HUDEP-2 (cell line): ENCODE measurements around the gene CCER1.

Source experiments
- DNase-seq, 76 experiments: peaks; one replicate each; lab custom pipeline; 2025; ENCODE audit not compliant: unreplicated experiment in 76 of 76; lab: John Stamatoyannopoulos, UW

Gene CCER1

DNA sequence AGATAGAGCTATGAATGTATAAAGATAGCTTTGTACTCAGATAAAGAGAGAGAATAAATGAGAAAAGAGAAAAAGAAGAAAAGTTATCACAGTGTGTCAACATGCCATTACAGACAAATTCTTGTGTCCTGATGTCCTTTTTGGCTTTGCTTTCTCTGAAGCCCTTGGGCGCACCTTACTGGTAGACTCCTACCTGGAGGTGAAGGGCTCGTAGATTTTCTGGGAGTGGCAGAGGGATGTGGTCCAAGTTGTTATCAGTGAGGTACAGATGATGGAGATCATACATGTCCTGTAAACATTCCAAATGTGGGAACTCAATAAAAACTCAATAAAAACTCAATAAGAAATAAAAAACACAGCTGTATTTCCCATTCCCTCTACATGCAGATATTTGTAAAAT is 14.9 kb upstream of the CCER1 start:
- no peak for DNase-seq

DNA sequence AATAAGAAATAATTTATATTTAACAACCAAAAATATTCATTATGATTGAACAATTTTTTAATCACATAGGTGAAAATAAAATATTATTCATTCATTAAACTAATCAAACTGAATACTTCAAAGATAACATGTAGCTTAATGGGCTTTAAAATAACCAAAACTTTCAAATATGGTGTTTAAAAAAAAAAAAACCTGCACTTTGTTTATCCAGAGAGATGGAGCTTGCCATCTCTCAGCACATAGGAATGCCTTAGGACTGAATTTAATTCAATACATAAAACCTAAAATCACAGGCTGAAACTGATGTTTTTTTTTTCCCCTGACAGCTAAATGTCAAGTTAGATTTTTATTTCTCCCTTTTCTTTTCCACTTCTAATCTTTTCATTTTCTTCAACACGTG is 14.4 kb upstream of the CCER1 start:
- no peak for DNase-seq

DNA sequence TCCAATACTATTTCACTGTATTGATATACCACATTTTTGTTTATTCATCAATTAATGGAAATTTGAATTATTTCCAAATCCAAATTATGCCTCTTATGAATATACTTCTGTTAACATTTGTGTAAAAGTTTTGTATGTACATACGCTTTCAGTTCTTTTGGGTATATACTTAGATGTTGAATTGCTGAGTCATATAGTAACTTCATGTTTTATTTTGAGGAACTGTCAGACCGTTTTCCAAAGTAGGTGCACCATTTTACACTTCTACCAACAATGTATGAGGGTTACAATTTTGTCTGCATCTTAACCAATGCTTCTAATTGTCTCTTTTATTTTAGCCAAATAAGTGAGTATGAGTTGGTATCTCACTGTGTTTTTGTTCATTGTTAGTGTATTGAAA is 10.2 kb upstream of the CCER1 start:
- no peak for DNase-seq

DNA sequence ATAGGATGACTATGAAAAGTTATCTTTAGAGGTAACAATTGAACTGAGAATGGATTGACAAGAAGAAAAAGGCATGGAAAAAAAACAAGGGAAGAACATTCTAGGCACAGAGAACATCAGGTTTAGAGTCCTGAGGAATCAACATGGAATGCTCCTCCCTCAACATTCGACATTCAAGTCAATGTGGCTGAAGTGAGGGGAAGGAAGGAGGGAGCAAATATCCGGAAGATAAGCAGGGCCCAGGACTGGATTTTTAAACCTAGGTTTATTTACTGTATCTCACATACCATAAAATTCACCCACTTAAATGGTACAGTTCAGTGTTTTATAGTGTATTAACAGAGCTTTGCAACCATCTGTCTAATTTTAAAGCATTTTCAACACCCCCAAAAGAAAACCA is 9.6 kb upstream of the CCER1 start:
- no peak for DNase-seq

DNA sequence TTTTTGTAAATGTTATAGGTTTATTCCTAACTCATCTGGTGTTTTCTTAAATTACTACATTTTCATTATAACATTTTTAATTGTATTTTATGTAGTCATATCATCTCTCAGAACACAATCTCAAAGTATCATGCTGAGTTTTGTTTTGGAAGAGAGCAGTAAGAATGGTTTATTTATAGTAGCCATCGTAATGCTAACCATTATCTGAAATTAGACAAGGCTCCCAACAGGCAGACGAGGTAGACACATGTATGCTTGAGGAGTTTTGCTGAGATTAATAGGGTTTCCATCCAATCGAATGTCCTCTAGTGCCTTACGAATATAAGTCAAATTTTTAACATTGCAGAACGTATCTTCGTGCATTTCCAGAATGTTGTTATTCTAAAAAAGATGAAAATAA is 9.0 kb upstream of the CCER1 start:
- no peak for DNase-seq

DNA sequence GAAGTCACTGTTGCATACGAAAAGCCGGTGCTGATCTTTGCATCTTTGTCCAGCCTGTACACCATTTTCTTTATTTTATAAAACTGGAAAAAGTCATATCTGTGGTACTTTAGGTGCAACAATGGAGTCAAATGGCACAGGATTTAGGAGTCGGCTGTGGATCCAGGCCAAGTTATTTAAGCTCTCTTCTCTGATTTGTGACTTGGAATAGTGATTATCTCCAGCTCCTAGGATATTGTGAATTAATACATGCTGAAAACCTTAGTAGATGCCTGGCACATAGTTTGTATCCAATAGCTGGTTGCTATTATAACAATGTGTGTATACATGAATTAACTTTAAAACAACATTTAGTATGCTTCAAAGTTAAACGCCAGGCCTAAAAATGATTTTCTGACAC is 6.2 kb upstream of the CCER1 start:
- no peak for DNase-seq

GRCh38 chr12:90959538-90960139 is 4.7 kb upstream of the CCER1 start:
- DNase-seq = peak in 15 of 76 experiments; percentile 0 to 20 (median 5)

- no peak for DNase-seq
Measured at GRCh38 chr12:90959032-90959431, 4.1 kb upstream of the CCER1 start.

DNA sequence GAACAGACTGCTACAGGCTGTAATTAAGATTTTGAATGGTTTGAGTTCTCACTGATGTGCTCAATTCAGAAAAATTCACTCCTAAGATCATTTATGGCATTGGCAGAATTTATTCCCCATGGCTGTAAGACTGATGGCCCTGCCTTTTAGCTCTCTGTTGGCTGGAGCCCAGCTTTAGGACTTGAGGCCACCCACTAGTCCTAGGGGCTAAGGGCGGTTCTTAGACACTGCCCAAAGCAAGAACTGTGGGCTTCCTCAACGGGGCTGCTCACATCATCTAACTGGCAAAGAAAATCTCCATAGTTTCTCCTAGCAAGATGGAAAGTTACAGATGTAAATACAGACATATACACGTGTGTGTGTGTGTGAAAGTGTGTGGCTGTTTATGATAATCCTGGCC is 3.4 kb upstream of the CCER1 start:
- DNase-seq = no peak

DNA sequence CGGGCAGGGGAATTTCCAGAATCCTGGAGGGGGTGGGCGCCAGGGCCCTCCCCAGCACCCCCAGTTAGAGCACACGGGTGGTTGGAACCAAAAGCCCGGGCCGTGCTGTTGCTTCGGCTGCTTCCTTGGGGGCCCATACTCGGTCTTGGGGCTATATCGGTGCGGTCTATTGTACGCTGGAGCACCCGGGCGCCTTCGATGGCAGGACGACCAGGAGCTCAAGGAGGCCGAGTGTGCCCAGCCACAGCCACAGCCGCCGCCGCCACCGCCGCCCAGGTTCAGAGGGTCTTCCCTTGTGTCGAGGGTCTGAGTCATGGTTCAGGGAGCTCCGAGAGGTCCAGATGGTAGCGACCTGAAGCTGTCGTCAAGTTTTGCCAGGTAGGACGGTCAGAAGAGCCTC is 548 bp downstream of the CCER1 start:
- DNase-seq = no peak

DNA sequence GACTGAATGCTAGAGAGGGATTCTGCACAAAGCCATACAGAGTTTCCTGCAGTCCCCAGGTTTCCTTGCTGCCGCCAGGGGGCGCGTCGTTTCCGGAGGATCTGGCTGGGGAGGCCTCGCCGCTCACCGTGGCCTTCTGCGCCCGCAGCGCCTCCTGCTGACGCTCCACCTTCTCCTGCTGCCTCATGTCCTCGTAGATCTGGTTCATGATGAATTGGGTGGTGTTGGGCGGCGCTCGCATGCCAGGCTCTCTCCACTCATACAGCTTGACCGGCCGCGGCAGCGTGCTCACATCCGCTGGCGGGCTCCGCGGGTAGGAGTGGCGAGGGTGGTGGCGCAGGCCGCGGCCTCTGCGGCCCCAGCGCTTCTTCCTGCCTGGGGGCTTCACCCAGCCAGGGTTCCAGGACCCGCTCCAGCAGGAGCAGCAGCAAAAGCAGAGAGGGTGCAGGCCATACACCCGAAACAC is 987 bp downstream of the CCER1 start:
- DNase-seq = peak in 3 of 76 experiments; percentile 1 to 6 (median 4)

DNA sequence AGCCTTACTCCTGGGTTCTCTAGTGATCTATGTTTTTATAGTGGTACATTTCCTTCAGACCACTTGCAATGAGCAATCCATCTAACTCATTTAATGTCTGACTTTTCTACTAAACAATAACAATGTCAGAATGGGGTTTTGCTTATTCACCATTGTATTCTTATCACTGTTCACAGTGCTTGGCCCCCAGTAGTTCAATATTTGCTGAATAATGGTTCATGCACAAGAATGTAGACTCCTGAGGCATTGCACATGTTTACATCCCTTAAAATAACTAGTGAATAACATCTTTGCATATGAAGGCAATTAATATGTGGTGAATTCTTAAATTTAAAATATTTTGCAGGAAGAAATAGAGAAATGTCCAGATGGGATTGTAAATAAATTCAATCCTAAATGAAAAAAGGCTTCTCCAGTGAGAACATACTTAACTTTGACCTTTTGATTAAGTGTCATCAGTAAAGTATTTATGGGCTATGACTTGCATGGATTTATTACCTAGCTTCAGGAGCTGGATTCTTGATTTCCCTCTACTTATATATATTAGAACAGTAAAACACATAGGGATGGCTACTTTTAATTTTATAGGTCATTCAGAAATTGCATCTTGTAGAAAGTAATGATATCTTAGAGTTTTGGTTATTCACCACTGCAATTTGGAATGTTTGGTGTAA is 3.4 kb downstream of the CCER1 start:
- no peak for DNase-seq

DNA sequence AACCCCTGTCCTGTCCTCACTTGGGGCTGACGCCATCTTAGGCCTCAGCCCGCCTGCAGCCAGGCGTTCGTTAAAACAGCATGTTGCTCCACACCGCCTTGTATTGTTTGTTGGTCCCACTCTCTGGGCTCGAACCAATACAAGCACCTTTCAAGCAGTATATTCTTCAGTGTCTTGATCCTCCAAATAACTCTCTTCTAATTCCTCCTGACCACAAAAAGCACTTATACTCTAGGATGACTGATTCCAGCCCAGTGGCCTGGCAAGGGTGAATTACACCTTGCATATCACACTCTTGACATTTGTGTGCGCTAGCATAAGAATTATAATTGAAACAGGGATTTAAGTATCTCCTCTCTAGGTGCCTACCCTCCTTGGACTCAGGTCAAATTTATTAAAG is 7.1 kb downstream of the CCER1 start:
- no peak for DNase-seq

- peak in 6 of 76 experiments; percentile 5 to 24 (median 14) for DNase-seq
Measured at GRCh38 chr12:90945070-90945649, 9.8 kb downstream of the CCER1 start.

DNA sequence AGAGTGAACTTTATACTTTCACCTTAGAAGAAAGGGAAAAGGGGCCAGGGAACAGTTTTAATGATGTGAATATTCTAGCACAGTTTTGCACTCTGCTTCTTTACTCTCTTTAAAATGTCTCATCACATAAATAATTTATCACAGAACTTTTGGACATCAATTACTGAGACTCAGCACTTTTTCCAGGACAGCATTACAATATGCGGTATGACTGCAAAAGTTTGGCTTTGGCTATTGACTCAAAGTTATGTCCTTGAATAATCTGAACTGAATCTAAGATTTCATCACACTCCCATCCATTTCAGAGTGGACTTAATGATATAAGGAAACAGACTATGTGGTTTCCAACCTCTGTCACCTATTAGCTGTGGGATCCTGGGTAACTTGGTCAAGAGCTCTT is 11.7 kb downstream of the CCER1 start:
- no peak for DNase-seq

DNA sequence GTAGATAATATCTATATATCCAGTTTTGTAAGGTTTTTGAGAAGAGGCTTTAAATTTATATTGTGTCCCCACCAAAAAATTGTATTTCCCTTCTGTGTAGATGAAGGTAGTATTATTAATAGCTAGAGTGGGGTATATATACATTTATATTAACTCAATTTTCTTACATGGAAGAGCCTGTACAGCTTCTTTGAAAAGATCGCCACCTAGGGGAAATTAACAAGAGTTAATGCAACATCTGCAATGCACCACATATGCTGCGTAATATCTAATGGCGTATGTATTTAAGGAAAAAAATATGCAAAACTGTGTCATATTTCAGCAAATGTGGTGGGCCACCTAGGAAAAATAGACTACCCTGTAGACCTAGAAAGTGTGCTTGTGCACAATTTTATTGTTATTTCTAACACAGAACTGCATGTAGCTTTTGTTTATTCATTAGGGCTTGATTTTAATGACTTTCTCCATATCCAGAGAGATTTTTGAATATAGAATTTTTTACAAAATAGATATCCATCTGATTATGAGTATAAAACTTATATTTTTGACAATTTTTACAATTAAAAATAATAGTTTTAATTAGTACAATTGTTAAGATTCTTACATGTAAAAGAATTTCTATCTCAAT is 14.0 kb downstream of the CCER1 start:
- peak in 5 of 76 experiments; percentile 0 to 28 (median 17) for DNase-seq

DNA sequence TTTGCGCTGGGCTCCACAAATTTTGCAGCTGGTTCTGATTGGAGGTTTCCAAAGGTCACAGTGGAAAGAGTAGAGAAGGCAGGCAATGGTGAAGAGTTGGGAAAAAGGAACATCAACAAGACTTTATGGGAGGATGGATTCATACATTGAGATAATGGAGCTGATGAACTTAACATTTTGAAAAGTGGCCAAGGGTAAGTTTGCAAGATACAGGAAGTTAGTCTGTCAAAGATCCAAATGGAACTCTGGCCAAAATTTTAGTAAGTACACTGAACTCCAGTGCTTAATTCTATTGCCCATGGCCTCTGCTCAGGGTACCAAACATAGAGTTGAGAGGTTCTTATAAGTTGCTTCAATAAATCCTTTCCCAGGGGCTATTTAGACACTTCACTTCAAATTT is 15.6 kb downstream of the CCER1 start:
- DNase-seq = no peak

DNA sequence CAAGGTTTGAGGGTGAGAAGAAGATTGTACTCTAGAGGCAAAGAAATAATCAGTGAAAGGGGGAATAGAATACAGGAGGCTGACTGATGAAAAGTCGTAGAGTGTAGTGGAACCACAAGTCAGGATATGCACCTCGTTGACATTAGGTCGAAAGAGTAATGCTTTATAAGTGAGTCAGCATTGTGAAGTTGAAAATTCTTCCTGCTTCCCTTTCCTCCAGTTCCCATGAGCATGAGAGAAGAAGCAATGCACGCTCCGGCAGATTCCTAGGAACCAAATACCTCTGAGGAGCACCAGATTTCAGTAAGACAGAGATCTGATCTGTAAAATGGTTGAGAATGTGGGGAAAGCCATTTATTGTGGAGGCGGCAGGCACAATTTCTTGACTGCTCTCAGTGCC is 16.5 kb downstream of the CCER1 start:
- no peak for DNase-seq

DNA sequence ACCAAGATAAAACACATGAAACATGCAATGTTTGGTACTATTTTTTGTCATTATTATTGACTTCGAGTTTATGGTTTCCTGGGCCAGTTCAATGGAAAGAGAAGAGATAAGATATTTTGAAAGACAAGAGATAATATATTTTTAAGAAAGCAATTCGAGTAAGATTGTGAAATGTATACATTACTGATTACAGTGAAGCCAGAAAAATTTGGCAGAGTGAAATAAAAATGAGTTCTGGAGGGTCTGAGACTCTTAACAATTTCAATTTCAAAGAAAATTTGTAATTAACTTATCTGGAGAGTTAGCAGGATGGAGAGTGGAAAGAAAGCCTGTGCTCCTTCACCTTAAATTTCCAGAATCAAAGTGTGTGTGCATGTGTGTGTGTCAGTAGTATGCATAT is 17.3 kb downstream of the CCER1 start:
- DNase-seq = no peak

GRCh38 chr12:90936230-90937005 is 18.6 kb downstream of the CCER1 start:
- DNase-seq = no peak

DNA sequence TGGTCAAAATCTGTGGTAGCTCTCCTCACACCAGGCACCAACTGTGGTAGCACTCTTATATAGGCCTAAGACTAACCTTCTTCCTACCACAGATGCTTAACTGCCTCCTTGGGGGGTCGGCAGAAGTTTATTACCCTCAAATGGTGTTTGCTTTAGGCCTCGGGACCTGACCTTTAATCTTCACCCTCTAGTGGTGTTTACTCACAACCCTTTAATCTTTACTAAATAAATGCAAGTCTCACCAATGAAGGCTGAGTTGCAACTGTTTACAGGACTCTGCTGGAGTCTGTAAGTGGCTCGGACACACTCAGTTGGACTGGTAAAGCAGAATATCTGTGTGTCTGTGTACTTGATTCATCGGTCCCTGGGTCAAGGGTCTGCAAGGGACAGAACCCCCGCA is 29.4 kb downstream of the CCER1 start:
- DNase-seq = no peak
